Endodermal cell (in vitro differentiated cells): ENCODE data around the gene FAM193A. TPM values are rescaled to one million over a fixed set of nuclear protein-coding genes. Genes with fewer than 3 reads are reported as not detected.

ENCODE experiments used
- DNase-seq: peaks from one replicate; pipeline ENCODE4 v3.0.0-alpha.2; 2017
- H3K27ac ChIP-seq: 2 replicates; pipeline ENCODE4 v1.5.1; 2013; ENCODE audit warnings: mild to moderate bottlenecking, low read depth, low read length, moderate library complexity
- H3K27me3 ChIP-seq: 2 replicates; pipeline ENCODE4 v1.6.1; 2013; ENCODE audit warnings: mild to moderate bottlenecking, low read length, moderate library complexity; ENCODE audit not compliant: insufficient read depth, control insufficient read depth, poor library complexity, severe bottlenecking
- H3K36me3 ChIP-seq: 2 replicates; pipeline ENCODE4 v1.7.0; 2013; ENCODE audit warnings: mild to moderate bottlenecking, low read length, moderate library complexity; ENCODE audit not compliant: control insufficient read depth, insufficient read depth
- H3K4me1 ChIP-seq: one replicate; pipeline ENCODE4 v1.7.0; 2013; ENCODE audit warnings: low read length; ENCODE audit not compliant: control insufficient read depth, insufficient read depth
- H3K4me3 ChIP-seq: 2 replicates; pipeline ENCODE4 v1.5.1; 2013; ENCODE audit warnings: mild to moderate bottlenecking, low read length, moderate library complexity
- H3K9ac ChIP-seq: 2 replicates; pipeline ENCODE4 v1.6.1; 2013; ENCODE audit warnings: mild to moderate bottlenecking, low read length, moderate library complexity; ENCODE audit not compliant: poor library complexity, severe bottlenecking; ENCODE audit errors: extremely low read depth
- H3K9me3 ChIP-seq: 2 replicates; pipeline ENCODE4 v1.6.1; 2013; ENCODE audit warnings: mild to moderate bottlenecking, low read length, moderate library complexity; ENCODE audit not compliant: control insufficient read depth
- H3K27ac Mint-ChIP-seq: 2 replicates; pipeline ENCODE4 v1.8.0; 2020; ENCODE audit warnings: mixed read lengths
- H3K27me3 Mint-ChIP-seq: 2 replicates; pipeline ENCODE4 v1.8.0; 2021; ENCODE audit warnings: mild to moderate bottlenecking, mixed read lengths; ENCODE audit not compliant: insufficient read depth
- H3K36me3 Mint-ChIP-seq: 2 replicates; pipeline ENCODE4 v1.8.0; 2020; ENCODE audit warnings: low read depth, mixed read lengths
- H3K4me1 Mint-ChIP-seq: 2 replicates; pipeline ENCODE4 v1.8.0; 2020; ENCODE audit warnings: mixed read lengths
- H3K4me3 Mint-ChIP-seq: 2 replicates; pipeline ENCODE4 v1.8.0; 2020; ENCODE audit warnings: mild to moderate bottlenecking, moderate library complexity, mixed read lengths
- H3K9me3 Mint-ChIP-seq: 2 replicates; pipeline ENCODE4 v1.8.0; 2020; ENCODE audit warnings: mild to moderate bottlenecking, mixed read lengths
- CTCF ChIP-seq: fragments of 200-600 bp; sonication (generic); conservative IDR thresholded peaks from 2 replicates; pipeline ENCODE4 v1.5.0; 2021; ENCODE audit warnings: antibody characterized with exemption, mild to moderate bottlenecking
- WGBS, 2 experiments: methylation state at CpG; one replicate each; pipeline versions ENCODE4 v1.1.5 to v1.1.7; 2013; ENCODE audit warnings: missing lambda C conversion rate in 2 of 2, mixed read lengths in 1 of 2; ENCODE audit not compliant: insufficient coverage in 1 of 2, insufficient read length in 1 of 2; 5-methylcytosine and 5-hydroxymethylcytosine counted together
- total RNA-seq, 2 donors: library from RNA; stranded (reverse); fragmentation: NEBNext Ultra II Directional in 1 of 2; extraction: Animal tissue kit (Norgen Biotek cat#: 25700) in 1 of 2; gene quantifications; 2 replicates in 1 of 2; 3 replicates in 1 of 2; pipeline ENCODE4 v1.2.1, GENCODE V29; 2021

FAM193A gene
- total RNA-seq, 2 donors from 2014 or later = 32.1 to 39.0 TPM

- Histone ChIP-seq H3K4me3 (no peak overlapping the region), H3K27me3 (no peaks in the 10 kb centered on the region), H3K9me3 (no peaks in the 10 kb centered on the region), H3K9ac (no peak overlapping the region), H3K4me1 (peaks cover 3% of the 10 kb centered on the region), H3K27ac (no peak overlapping the region), H3K36me3 (peaks cover 28% of the 10 kb centered on the region)
- H3K4me1 Mint-ChIP-seq = peaks cover 35% of the 10 kb centered on the region
- H3K36me3 Mint-ChIP-seq = peaks cover 23% of the 10 kb centered on the region
- no peaks in the 10 kb centered on the region for H3K27me3 Mint-ChIP-seq
- DNase-seq = no peak
- no peak for TF ChIP-seq CTCF
- no peak overlapping the region for H3K4me3 Mint-ChIP-seq
- no peaks in the 10 kb centered on the region for H3K9me3 Mint-ChIP-seq
- peak overlapping the region; percentile 63 for H3K27ac Mint-ChIP-seq
- WGBS, 2 experiments = 91 to 100% methylated on average over 4 to 6 of the region's 6 CpGs
These were observed 87.0 kb downstream of the FAM193A start for GRCh38 chr4:2623442-2623841.

GRCh38 chr4:2624782-2625530 lies 88.5 kb downstream of the FAM193A start:
- Mint-ChIP-seq H3K27me3 (no peaks in the 10 kb centered on the region), H3K36me3 (peaks cover 33% of the 10 kb centered on the region), H3K9me3 (no peaks in the 10 kb centered on the region), H3K4me1 (peaks cover 27% of the 10 kb centered on the region), H3K4me3 (no peak overlapping the region), H3K27ac (peak overlapping the region; percentile 11)
- peaks cover 2% of the 10 kb centered on the region for H3K4me1 ChIP-seq
- H3K27ac ChIP-seq = no peak overlapping the region
- H3K27me3 ChIP-seq = no peaks in the 10 kb centered on the region
- H3K36me3 ChIP-seq = peaks cover 41% of the 10 kb centered on the region
- peak; percentile 24 for DNase-seq
- 93% methylated on average over 17 to 22 of the region's 22 CpGs for WGBS, 2 experiments
- TF ChIP-seq CTCF = no peak
- H3K9ac ChIP-seq = no peak overlapping the region
- H3K9me3 ChIP-seq = no peaks in the 10 kb centered on the region
- no peak overlapping the region for H3K4me3 ChIP-seq

GRCh38 chr4:2626231-2626630 lies 89.8 kb downstream of the FAM193A start:
- TF ChIP-seq CTCF = no peak
- Histone ChIP-seq H3K36me3 (peaks cover 54% of the 10 kb centered on the region), H3K4me3 (no peak overlapping the region), H3K4me1 (no peaks in the 10 kb centered on the region), H3K9me3 (no peaks in the 10 kb centered on the region), H3K27me3 (no peaks in the 10 kb centered on the region), H3K9ac (no peak overlapping the region), H3K27ac (no peak overlapping the region)
- DNase-seq = no peak
- Mint-ChIP-seq H3K27ac (no peak overlapping the region), H3K4me1 (peaks cover 17% of the 10 kb centered on the region), H3K9me3 (no peaks in the 10 kb centered on the region), H3K27me3 (no peaks in the 10 kb centered on the region), H3K4me3 (no peak overlapping the region), H3K36me3 (peaks cover 43% of the 10 kb centered on the region)
- 96 to 97% methylated on average over 9 to 10 of the region's 10 CpGs for WGBS, 2 experiments
